Glomerular visceral epithelial cell (primary cell): Measurements from ENCODE around the gene IQSEC1.

Source experiments
- DNase-seq: peaks from one replicate; pipeline ENCODE4 v3.0.0-alpha.2; 2016; ENCODE audit errors: extremely low spot score

The IQSEC1 gene

GRCh38 chr3:12934431-12934830, 138.8 kb downstream of the IQSEC1 start:
- no peak for DNase-seq

- no peak for DNase-seq
These were observed 139.3 kb downstream of the IQSEC1 start for GRCh38 chr3:12933901-12934300.

GRCh38 chr3:12932754-12933153, 140.5 kb downstream of the IQSEC1 start:
- DNase-seq = no peak

- no peak for DNase-seq
These were observed 140.9 kb downstream of the IQSEC1 start for GRCh38 chr3:12932347-12932746.

GRCh38 chr3:12931273-12931905, 141.8 kb downstream of the IQSEC1 start:
- no peak for DNase-seq

GRCh38 chr3:12929801-12930200, 143.4 kb downstream of the IQSEC1 start:
- DNase-seq = no peak

GRCh38 chr3:12926660-12927059, 146.6 kb downstream of the IQSEC1 start:
- no peak for DNase-seq

- DNase-seq = no peak
These were observed 147.6 kb downstream of the IQSEC1 start for GRCh38 chr3:12925648-12926047.

- no peak for DNase-seq
These were observed 148.8 kb downstream of the IQSEC1 start for GRCh38 chr3:12924437-12924836.

GRCh38 chr3:12922881-12923431, 150.3 kb downstream of the IQSEC1 start:
- no peak for DNase-seq

GRCh38 chr3:12922306-12922705, 150.9 kb downstream of the IQSEC1 start:
- no peak for DNase-seq

GRCh38 chr3:12921736-12922135, 151.5 kb downstream of the IQSEC1 start:
- no peak for DNase-seq

GRCh38 chr3:12920967-12921366, 152.3 kb downstream of the IQSEC1 start:
- DNase-seq = no peak

- no peak for DNase-seq
These were observed 154.0 kb downstream of the IQSEC1 start for GRCh38 chr3:12919205-12919604.

GRCh38 chr3:12918231-12918630, 155.0 kb downstream of the IQSEC1 start:
- DNase-seq = no peak

- DNase-seq = no peak
These were observed 157.1 kb downstream of the IQSEC1 start for GRCh38 chr3:12916159-12916558.

- no peak for DNase-seq
These were observed 159.1 kb downstream of the IQSEC1 start for GRCh38 chr3:12914088-12914487.

- no peak for DNase-seq
These were observed 161.3 kb downstream of the IQSEC1 start for GRCh38 chr3:12911881-12912415.

GRCh38 chr3:12910356-12911099, 162.7 kb downstream of the IQSEC1 start:
- DNase-seq = no peak

- DNase-seq = no peak
These were observed 163.5 kb downstream of the IQSEC1 start for GRCh38 chr3:12909710-12910109.

GRCh38 chr3:12908859-12909258, 164.4 kb downstream of the IQSEC1 start:
- no peak for DNase-seq

- no peak for DNase-seq
These were observed 165.0 kb downstream of the IQSEC1 start for GRCh38 chr3:12908136-12908730.

- DNase-seq = no peak
These were observed 165.5 kb downstream of the IQSEC1 start for GRCh38 chr3:12907729-12908128.
